HFFc6 (cell line): ENCODE results near the gene CHRNA4. TPM values are rescaled to one million over a fixed set of nuclear protein-coding genes. Genes with fewer than 3 reads are reported as not detected.
"Not testable (repeated sequence)": the region's sequence is repeated elsewhere in the genome, so short reads cannot be mapped to it uniquely, and the experiment has no call there.

ENCODE experiments used
- DNase-seq: peaks from one replicate; pipeline ENCODE4 v3.0.0-alpha.2; 2018
- H3K27ac Mint-ChIP-seq: 2 replicates; pipeline ENCODE4 v1.8.0; 2020; ENCODE audit warnings: mild to moderate bottlenecking, mixed read lengths
- H3K27me3 Mint-ChIP-seq: 2 replicates; pipeline ENCODE4 v1.8.0; 2021; ENCODE audit warnings: mild to moderate bottlenecking, moderate library complexity, mixed read lengths; ENCODE audit not compliant: insufficient read depth
- H3K36me3 Mint-ChIP-seq: 2 replicates; pipeline ENCODE4 v1.8.0; 2021; ENCODE audit warnings: low read depth, mixed read lengths
- H3K4me1 Mint-ChIP-seq: 2 replicates; pipeline ENCODE4 v1.8.0; 2020; ENCODE audit warnings: low read depth, mixed read lengths
- H3K4me3 Mint-ChIP-seq: 2 replicates; pipeline ENCODE4 v1.8.0; 2020; ENCODE audit warnings: mild to moderate bottlenecking, moderate library complexity, mixed read lengths
- H3K9me3 Mint-ChIP-seq: 2 replicates; pipeline ENCODE4 v1.8.0; 2020; ENCODE audit warnings: mild to moderate bottlenecking, mixed read lengths
- CTCF ChIP-seq: fragments of 200-600 bp; sonication (generic); IDR thresholded peaks from 2 replicates; pipeline ENCODE4 v1.5.0; 2021; ENCODE audit warnings: antibody characterized with exemption, mild to moderate bottlenecking
- total RNA-seq, 6 experiments: library from RNA; stranded (reverse); fragmentation: NEBNext Ultra II Directional; extraction: Animal tissue kit (Norgen Biotek cat#: 25700); gene quantifications; 2 replicates in 1 of 6; 3 replicates in 5 of 6; pipeline ENCODE4 v1.2.3, GENCODE V29; 2021

The CHRNA4 gene
- total RNA-seq, 6 experiments from 2014 or later = not detected

GRCh38 chr20:63337786-63338420, 23.2 kb downstream of the CHRNA4 start:
- H3K9me3 Mint-ChIP-seq = peaks cover 15% of the 10 kb centered on the region; the same call in 1 of the 2 replicates
- H3K27ac Mint-ChIP-seq = no peak overlapping the region
- TF ChIP-seq CTCF = no peak

GRCh38 chr20:63336232-63336752, 24.9 kb downstream of the CHRNA4 start:
- H3K27me3 Mint-ChIP-seq = peaks cover 29% of the 10 kb centered on the region
- H3K36me3 Mint-ChIP-seq = no peaks in the 10 kb centered on the region
- no peaks in the 10 kb centered on the region for H3K4me1 Mint-ChIP-seq
- TF ChIP-seq CTCF = no peak
- H3K27ac Mint-ChIP-seq = no peak overlapping the region
- H3K4me3 Mint-ChIP-seq = no peak overlapping the region
- peaks cover 20% of the 10 kb centered on the region for H3K9me3 Mint-ChIP-seq
- DNase-seq = no peak

More at GRCh38 chr20:63337786-63338420, 23.2 kb downstream of the CHRNA4 start:
- no peak for DNase-seq
- peaks cover 31% of the 10 kb centered on the region for H3K27me3 Mint-ChIP-seq
- H3K4me1 Mint-ChIP-seq = no peaks in the 10 kb centered on the region
- H3K4me3 Mint-ChIP-seq = no peak overlapping the region
- no peaks in the 10 kb centered on the region for H3K36me3 Mint-ChIP-seq

GRCh38 chr20:63335711-63336110, 25.4 kb downstream of the CHRNA4 start:
- no peaks in the 10 kb centered on the region for H3K4me1 Mint-ChIP-seq
- peaks cover 24% of the 10 kb centered on the region for H3K27me3 Mint-ChIP-seq
- no peak for DNase-seq
- no peak overlapping the region for H3K4me3 Mint-ChIP-seq
- H3K9me3 Mint-ChIP-seq = peaks cover 20% of the 10 kb centered on the region
- H3K36me3 Mint-ChIP-seq = no peaks in the 10 kb centered on the region
- no peak for TF ChIP-seq CTCF
- H3K27ac Mint-ChIP-seq = no peak overlapping the region

- Mint-ChIP-seq H3K9me3 (peaks cover 20% of the 10 kb centered on the region), H3K27me3 (peaks cover 25% of the 10 kb centered on the region)
- not testable (repeated sequence) for DNase-seq, H3K4me1 Mint-ChIP-seq, H3K4me3 Mint-ChIP-seq, H3K36me3 Mint-ChIP-seq, H3K27ac Mint-ChIP-seq
These were observed 26.1 kb downstream of the CHRNA4 start for GRCh38 chr20:63335060-63335459.

GRCh38 chr20:63334356-63334755, 26.8 kb downstream of the CHRNA4 start:
- H3K4me1 Mint-ChIP-seq = no peaks in the 10 kb centered on the region
- TF ChIP-seq CTCF = no peak

GRCh38 chr20:63333241-63333836, 27.8 kb downstream of the CHRNA4 start:
- Mint-ChIP-seq H3K4me3 (no peak overlapping the region), H3K27ac (no peak overlapping the region), H3K36me3 (no peaks in the 10 kb centered on the region), H3K9me3 (peaks cover 14% of the 10 kb centered on the region), H3K4me1 (no peaks in the 10 kb centered on the region), H3K27me3 (peaks cover 23% of the 10 kb centered on the region)
- no peak for DNase-seq
- no peak for TF ChIP-seq CTCF

More at GRCh38 chr20:63334356-63334755, 26.8 kb downstream of the CHRNA4 start:
- Mint-ChIP-seq H3K27me3 (peaks cover 27% of the 10 kb centered on the region), H3K9me3 (peaks cover 17% of the 10 kb centered on the region), H3K4me3 (no peak overlapping the region), H3K27ac (no peak overlapping the region), H3K36me3 (no peaks in the 10 kb centered on the region)
- DNase-seq = no peak
